Fibroblast of lung (primary cell): ENCODE results near the gene ACP6. TPM values are rescaled to one million over a fixed set of nuclear protein-coding genes. Genes with fewer than 3 reads are reported as not detected.

ENCODE experiments used
- DNase-seq, 2 donors: peaks; one replicate each; pipeline versions ENCODE4 v3.0.0 to v3.0.0-alpha.2; 2010; ENCODE audit warnings: low read depth in 2 of 2
- H2AFZ ChIP-seq: 2 replicates; pipeline ENCODE4 v1.5.1; 2012; ENCODE audit warnings: low read length, control low read depth, inconsistent platforms
- H3K27ac ChIP-seq: 2 replicates; pipeline ENCODE4 v1.5.1; 2011; ENCODE audit warnings: low read length, control low read depth; ENCODE audit not compliant: insufficient read depth
- H3K27me3 ChIP-seq: 2 replicates; pipeline ENCODE4 v1.5.1; 2011; ENCODE audit warnings: mild to moderate bottlenecking, low read length; ENCODE audit not compliant: control insufficient read depth, insufficient read depth
- H3K36me3 ChIP-seq: 2 replicates; pipeline ENCODE4 v1.5.1; 2011; ENCODE audit warnings: low read length; ENCODE audit not compliant: control insufficient read depth, insufficient read depth
- H3K4me1 ChIP-seq: 2 replicates; pipeline ENCODE4 v1.5.1; 2011; ENCODE audit warnings: low read length; ENCODE audit not compliant: control insufficient read depth, insufficient read depth; ENCODE audit errors: extremely low read depth
- H3K4me2 ChIP-seq: 2 replicates; pipeline ENCODE4 v1.5.1; 2011; ENCODE audit warnings: low read length, control low read depth; ENCODE audit not compliant: insufficient read depth; ENCODE audit errors: extremely low read depth
- H3K4me3 ChIP-seq, 4 experiments: fragments of 200-600 bp in 1 of 4; sonication (generic) in 1 of 4; replicated peaks in 1 of 4; 2 replicates each; pipeline ENCODE4 v1.5.1; 2011 to 2016; ENCODE audit warnings: low read length in 4 of 4, low read depth in 3 of 4, mild to moderate bottlenecking in 3 of 4, control low read depth in 2 of 4, inconsistent platforms in 1 of 4, mixed read lengths in 1 of 4; ENCODE audit not compliant: insufficient read depth in 1 of 4; ENCODE audit errors: control extremely low read depth in 1 of 4
- H3K79me2 ChIP-seq: 2 replicates; pipeline ENCODE4 v1.5.1; 2012; ENCODE audit warnings: mild to moderate bottlenecking, low read length, inconsistent platforms; ENCODE audit not compliant: control insufficient read depth, insufficient read depth
- H3K9ac ChIP-seq: 2 replicates; pipeline ENCODE4 v1.5.1; 2011; ENCODE audit warnings: mild to moderate bottlenecking, low read length, control low read depth; ENCODE audit not compliant: insufficient read depth
- H3K9me3 ChIP-seq: 2 replicates; pipeline ENCODE4 v1.5.1; 2012; ENCODE audit warnings: low read depth, low read length; ENCODE audit not compliant: control insufficient read depth, insufficient read depth
- H4K20me1 ChIP-seq: 2 replicates; pipeline ENCODE4 v1.5.1; 2011; ENCODE audit warnings: low read length; ENCODE audit not compliant: control insufficient read depth, insufficient read depth; ENCODE audit errors: extremely low read depth
- EZH2 ChIP-seq: IDR thresholded peaks from 2 replicates; pipeline ENCODE4 v1.5.1; 2012; ENCODE audit warnings: low read length, control low read depth, mild to moderate bottlenecking; ENCODE audit errors: missing control alignments
- polyA plus RNA-seq, 2 donors: library from polyadenylated mRNA; depleted of rRNA in 1 of 2; stranded (reverse) in 1 of 2; unstranded in 1 of 2; fragments of >200 nt; gene quantifications; 2 replicates each; pipeline ENCODE4 v1.2.1, GENCODE V29; 2011 to 2012; ENCODE audit warnings: missing spikeins in 1 of 2
- total RNA-seq: library from RNA; depleted of rRNA; stranded (reverse); fragments of >200 nt; gene quantifications from 2 replicates; pipeline ENCODE4 v1.2.1, GENCODE V29; 2014
- TF ChIP-seq, protein P1 (sequence below), 2 donors: IDR thresholded peaks in 1 of 2; conservative IDR thresholded peaks in 1 of 2; 1 replicate in 1 of 2; 2 replicates in 1 of 2; pipeline ENCODE4 v1.5.1; 2011 to 2012; ENCODE audit warnings: low read length in 2 of 2, control low read depth in 1 of 2, inconsistent platforms in 1 of 2, low read depth in 1 of 2, mild to moderate bottlenecking in 1 of 2

ACP6 gene
- total and polyA plus RNA-seq, 2 donors (not counting 1 experiment from before 2014, with no cell fraction given): 3.9 to 7.4 TPM

DNA sequence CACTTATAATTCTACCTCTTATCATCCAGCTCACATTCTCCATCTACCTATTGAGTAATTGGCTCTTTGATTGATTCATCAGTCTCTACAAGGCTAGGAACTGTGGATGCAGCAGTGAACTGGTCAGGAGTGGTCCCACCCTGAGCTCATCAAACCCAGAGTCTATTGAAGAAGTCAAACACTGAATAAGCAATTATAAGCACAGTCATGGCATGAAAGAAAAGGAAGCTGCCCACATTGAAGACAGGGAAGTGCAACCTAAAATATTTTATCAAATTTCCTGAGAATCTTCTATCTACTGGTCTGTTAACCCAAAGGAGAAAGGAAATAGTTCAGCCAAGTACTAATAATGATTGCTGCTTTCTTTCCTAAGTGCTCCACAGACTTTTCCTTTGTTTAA, 35.7 kb downstream of the ACP6 start:
- Histone ChIP-seq H2AFZ (no peak overlapping the region), H3K27ac (no peak overlapping the region), H3K4me2 (no peak overlapping the region), H4K20me1 (no peaks in the 10 kb centered on the region), H3K9me3 (no peaks in the 10 kb centered on the region), H3K4me3 (no peak overlapping the region), H3K4me1 (no peaks in the 10 kb centered on the region), H3K9ac (no peak overlapping the region), H3K79me2 (no peaks in the 10 kb centered on the region), H3K27me3 (no peaks in the 10 kb centered on the region), H3K36me3 (no peaks in the 10 kb centered on the region)
- no peak for DNase-seq
- TF ChIP-seq, protein P1, sequence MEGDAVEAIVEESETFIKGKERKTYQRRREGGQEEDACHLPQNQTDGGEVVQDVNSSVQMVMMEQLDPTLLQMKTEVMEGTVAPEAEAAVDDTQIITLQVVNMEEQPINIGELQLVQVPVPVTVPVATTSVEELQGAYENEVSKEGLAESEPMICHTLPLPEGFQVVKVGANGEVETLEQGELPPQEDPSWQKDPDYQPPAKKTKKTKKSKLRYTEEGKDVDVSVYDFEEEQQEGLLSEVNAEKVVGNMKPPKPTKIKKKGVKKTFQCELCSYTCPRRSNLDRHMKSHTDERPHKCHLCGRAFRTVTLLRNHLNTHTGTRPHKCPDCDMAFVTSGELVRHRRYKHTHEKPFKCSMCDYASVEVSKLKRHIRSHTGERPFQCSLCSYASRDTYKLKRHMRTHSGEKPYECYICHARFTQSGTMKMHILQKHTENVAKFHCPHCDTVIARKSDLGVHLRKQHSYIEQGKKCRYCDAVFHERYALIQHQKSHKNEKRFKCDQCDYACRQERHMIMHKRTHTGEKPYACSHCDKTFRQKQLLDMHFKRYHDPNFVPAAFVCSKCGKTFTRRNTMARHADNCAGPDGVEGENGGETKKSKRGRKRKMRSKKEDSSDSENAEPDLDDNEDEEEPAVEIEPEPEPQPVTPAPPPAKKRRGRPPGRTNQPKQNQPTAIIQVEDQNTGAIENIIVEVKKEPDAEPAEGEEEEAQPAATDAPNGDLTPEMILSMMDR (conservative IDR thresholded peaks at IDR 0.05 in 1 of 2, IDR thresholded peaks at IDR 0.05 in 1 of 2; ENCODE audit: low read depth in 1 of 2, low read length in 2 of 2): no peak
- no peak for TF ChIP-seq EZH2

DNA sequence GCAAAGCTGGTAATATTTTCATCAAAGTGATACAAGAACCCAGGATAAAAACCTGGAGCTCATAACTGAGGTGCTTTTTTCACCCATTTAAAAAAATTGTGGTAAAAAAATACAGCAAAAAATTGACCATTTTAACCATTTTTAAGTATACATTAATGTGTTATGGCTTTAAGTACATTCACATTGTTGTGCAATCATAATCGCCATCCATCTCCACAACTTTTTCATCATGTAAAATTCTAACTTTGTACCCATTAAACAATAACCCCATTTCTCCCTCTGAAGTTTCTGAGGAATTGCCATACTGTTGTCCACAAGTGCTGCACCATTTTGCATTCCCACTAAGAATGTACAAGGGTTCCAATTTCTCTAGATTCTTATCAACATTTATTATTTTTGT, 36.6 kb downstream of the ACP6 start:
- no peak for TF ChIP-seq EZH2
- TF ChIP-seq, protein P1 (conservative IDR thresholded peaks at IDR 0.05 in 1 of 2, IDR thresholded peaks at IDR 0.05 in 1 of 2; ENCODE audit: low read depth in 1 of 2, low read length in 2 of 2): no peak
- H4K20me1 ChIP-seq: no peaks in the 10 kb centered on the region
- no peaks in the 10 kb centered on the region for H3K9me3 ChIP-seq
- H3K9ac ChIP-seq: no peak overlapping the region
- no peaks in the 10 kb centered on the region for H3K36me3 ChIP-seq
- H2AFZ ChIP-seq: no peak overlapping the region
- no peak for DNase-seq
- no peak overlapping the region for H3K4me2 ChIP-seq
- H3K79me2 ChIP-seq: no peaks in the 10 kb centered on the region
- H3K27ac ChIP-seq: no peak overlapping the region
- H3K4me3 ChIP-seq: no peak overlapping the region
- H3K4me1 ChIP-seq: no peaks in the 10 kb centered on the region
- H3K27me3 ChIP-seq: no peaks in the 10 kb centered on the region

DNA sequence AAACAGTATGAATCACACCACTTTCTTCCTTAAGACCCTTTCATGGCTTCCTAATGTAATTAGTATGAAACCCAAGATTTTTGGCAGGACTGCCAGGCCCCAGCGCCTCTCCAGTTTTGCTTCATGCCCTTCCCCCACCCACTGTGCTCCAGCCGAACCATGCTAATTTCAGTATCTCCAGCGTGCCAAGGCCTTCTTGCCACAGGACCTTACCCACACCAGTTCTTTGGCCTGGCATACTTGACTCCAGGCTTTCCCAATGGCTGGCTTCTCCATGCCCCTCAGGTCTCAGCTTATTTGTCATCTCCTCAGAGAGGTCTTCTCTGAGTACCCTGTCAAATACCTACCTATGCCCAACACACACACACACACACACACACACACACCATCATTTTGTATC, 38.5 kb downstream of the ACP6 start:
- H2AFZ ChIP-seq: no peak overlapping the region
- no peak for TF ChIP-seq EZH2
- TF ChIP-seq, protein P1 (conservative IDR thresholded peaks at IDR 0.05 in 1 of 2, IDR thresholded peaks at IDR 0.05 in 1 of 2; ENCODE audit: low read depth in 1 of 2, low read length in 2 of 2): no peak
- H3K79me2 ChIP-seq: no peaks in the 10 kb centered on the region
- H3K4me3 ChIP-seq: no peak overlapping the region
- no peak overlapping the region for H3K27ac ChIP-seq
- no peak overlapping the region for H3K4me2 ChIP-seq
- no peaks in the 10 kb centered on the region for H3K4me1 ChIP-seq
- no peak for DNase-seq
- no peaks in the 10 kb centered on the region for H3K9me3 ChIP-seq
- no peaks in the 10 kb centered on the region for H3K27me3 ChIP-seq
- no peaks in the 10 kb centered on the region for H3K36me3 ChIP-seq
- H4K20me1 ChIP-seq: no peaks in the 10 kb centered on the region
- H3K9ac ChIP-seq: no peak overlapping the region
